Activated CD4-positive, alpha-beta memory T cell treated with anti-CD3 and anti-CD28 coated beads, Interleukin-2, amount 10 ng/mL, durations not matched to agents 7 days and 5 days (primary cell): ENCODE results near the gene USP5. TPM values are rescaled to one million over a fixed set of nuclear protein-coding genes. Genes with fewer than 3 reads are reported as not detected.
A peak's percentile ranks its signal among the peaks of the same experiment; 100 is the strongest.
"Not testable (repeated sequence)": the region's sequence is repeated elsewhere in the genome, so short reads cannot be mapped to it uniquely, and the experiment has no call there.

Source experiments
- CTCF ChIA-PET: fragments of 350-600 bp; sonication (Branson Sonifier 250); formaldehyde crosslinking; loops from one replicate; lab custom pipeline; 2021; ENCODE audit warnings: antibody characterized with exemption, inconsistent platforms; lab: Charles Lee
- POLR2A ChIA-PET: fragments of 350-600 bp; sonication (Branson Sonifier 250); formaldehyde crosslinking; loops from one replicate; lab custom pipeline; 2021; ENCODE audit warnings: antibody characterized with exemption; lab: Charles Lee
- DNase-seq: peaks from one replicate; pipeline ENCODE4 v3.0.0-alpha.2; 2020
- H3K27ac Mint-ChIP-seq: one replicate; pipeline ENCODE4 v1.8.0; 2021; ENCODE audit warnings: mild to moderate bottlenecking, mixed read lengths
- H3K27me3 Mint-ChIP-seq: one replicate; pipeline ENCODE4 v1.8.0; 2021; ENCODE audit warnings: mixed read lengths
- H3K36me3 Mint-ChIP-seq: one replicate; pipeline ENCODE4 v1.8.0; 2021; ENCODE audit warnings: low read depth, mixed read lengths
- H3K4me1 Mint-ChIP-seq: one replicate; pipeline ENCODE4 v1.8.0; 2021; ENCODE audit warnings: mixed read lengths
- H3K4me3 Mint-ChIP-seq: one replicate; pipeline ENCODE4 v1.8.0; 2021; ENCODE audit warnings: mild to moderate bottlenecking, mixed read lengths
- H3K9me3 Mint-ChIP-seq: one replicate; pipeline ENCODE4 v1.8.0; 2021; ENCODE audit warnings: mixed read lengths
- total RNA-seq, 2 experiments: library from RNA; stranded (reverse); gene quantifications; one replicate each; pipeline ENCODE4 v1.2.3, GENCODE V29; 2021

Gene USP5
- total RNA-seq, 2 experiments from 2014 or later = 91.4 to 109 TPM

GRCh38 chr12:6899427-6899826, 47.5 kb downstream of the USP5 start:
- Mint-ChIP-seq H3K27me3 (no peaks in the 10 kb centered on the region), H3K4me3 (no peak overlapping the region), H3K9me3 (no peaks in the 10 kb centered on the region), H3K4me1 (peaks cover 2% of the 10 kb centered on the region), H3K36me3 (no peaks in the 10 kb centered on the region), H3K27ac (no peak overlapping the region)
- no peak for DNase-seq
- POLR2A ChIA-PET = interaction anchor here (1.5 to 1.9 kb wide), 3 partner anchors 8 to 46 kb away, joined by 5 to 6 read pairs (median 6); partner anchors contain the start of gene ENO2
- CTCF ChIA-PET = interaction anchor here (0.8 kb wide), 1 partner anchor 8 kb away, joined by 6 read pairs; no protein-coding TSS in a partner anchor

- no peaks in the 10 kb centered on the region for H3K27me3 Mint-ChIP-seq
- H3K4me1 Mint-ChIP-seq = peaks cover 2% of the 10 kb centered on the region
- no peak for DNase-seq
- CTCF ChIA-PET = interaction anchor here (0.8 to 1.2 kb wide), 2 partner anchors 9 kb away, joined by 4 to 6 read pairs; no protein-coding TSS in a partner anchor
- H3K36me3 Mint-ChIP-seq = no peaks in the 10 kb centered on the region
- no peak overlapping the region for H3K27ac Mint-ChIP-seq
- POLR2A ChIA-PET = interaction anchor here (1.5 to 1.9 kb wide), 3 partner anchors 9 to 47 kb away, joined by 5 to 6 read pairs (median 6); partner anchors contain the start of gene ENO2
- no peak overlapping the region for H3K4me3 Mint-ChIP-seq
- H3K9me3 Mint-ChIP-seq = no peaks in the 10 kb centered on the region
These were observed 48.0 kb downstream of the USP5 start for GRCh38 chr12:6899837-6900519.

- Mint-ChIP-seq H3K36me3 (no peaks in the 10 kb centered on the region), H3K9me3 (no peaks in the 10 kb centered on the region), H3K4me3 (no peak overlapping the region), H3K27ac (no peak overlapping the region), H3K4me1 (peaks cover 2% of the 10 kb centered on the region), H3K27me3 (no peaks in the 10 kb centered on the region)
- ChIA-PET CTCF (interaction anchor here (0.8 to 3.5 kb wide), 3 partner anchors 11 to 29 kb away, joined by 3 to 17 read pairs (median 13); partner anchors contain the start of genes ENO2 and SPSB2), POLR2A (interaction anchor here (0.8 to 8.9 kb wide), 3 partner anchors 8 to 41 kb away, joined by 3 to 53 read pairs (median 6); partner anchors contain the start of genes C12orf57 and RNU7-1)
- no peak for DNase-seq
These were observed 50.5 kb downstream of the USP5 start for GRCh38 chr12:6902448-6902847.

DNA sequence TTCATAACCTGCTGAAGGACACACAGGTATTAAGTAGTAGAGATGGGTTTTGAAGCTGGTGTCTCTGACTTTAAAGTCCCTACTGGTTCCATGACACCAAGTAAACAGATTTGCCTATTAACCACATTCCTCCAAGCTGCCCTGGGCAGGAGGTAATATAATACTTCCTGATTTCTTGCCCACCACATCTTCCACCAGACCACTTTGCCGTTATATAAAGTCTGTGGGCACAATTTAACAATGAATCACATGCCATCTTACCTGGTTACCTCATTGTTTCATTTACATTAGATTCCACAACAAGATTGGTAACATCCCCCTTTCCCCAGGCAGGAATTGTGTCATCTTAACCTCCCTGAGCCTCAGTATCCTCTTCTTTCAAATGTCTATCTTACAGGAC, 51.8 kb downstream of the USP5 start:
- no peaks in the 10 kb centered on the region for H3K9me3 Mint-ChIP-seq
- no peaks in the 10 kb centered on the region for H3K36me3 Mint-ChIP-seq
- ChIA-PET CTCF (interaction anchor here (0.9 to 6.1 kb wide), 3 partner anchors 13 to 31 kb away, joined by 5 to 28 read pairs (median 17); partner anchors contain the start of gene SPSB2), POLR2A (interaction anchor here (5.8 to 8.9 kb wide), 2 partner anchors 12 to 31 kb away, joined by 40 to 53 read pairs; partner anchors contain the start of gene SPSB2)
- H3K27ac Mint-ChIP-seq = no peak overlapping the region
- H3K4me1 Mint-ChIP-seq = peaks cover 2% of the 10 kb centered on the region
- no peak overlapping the region for H3K4me3 Mint-ChIP-seq
- DNase-seq = no peak
- no peaks in the 10 kb centered on the region for H3K27me3 Mint-ChIP-seq

DNA sequence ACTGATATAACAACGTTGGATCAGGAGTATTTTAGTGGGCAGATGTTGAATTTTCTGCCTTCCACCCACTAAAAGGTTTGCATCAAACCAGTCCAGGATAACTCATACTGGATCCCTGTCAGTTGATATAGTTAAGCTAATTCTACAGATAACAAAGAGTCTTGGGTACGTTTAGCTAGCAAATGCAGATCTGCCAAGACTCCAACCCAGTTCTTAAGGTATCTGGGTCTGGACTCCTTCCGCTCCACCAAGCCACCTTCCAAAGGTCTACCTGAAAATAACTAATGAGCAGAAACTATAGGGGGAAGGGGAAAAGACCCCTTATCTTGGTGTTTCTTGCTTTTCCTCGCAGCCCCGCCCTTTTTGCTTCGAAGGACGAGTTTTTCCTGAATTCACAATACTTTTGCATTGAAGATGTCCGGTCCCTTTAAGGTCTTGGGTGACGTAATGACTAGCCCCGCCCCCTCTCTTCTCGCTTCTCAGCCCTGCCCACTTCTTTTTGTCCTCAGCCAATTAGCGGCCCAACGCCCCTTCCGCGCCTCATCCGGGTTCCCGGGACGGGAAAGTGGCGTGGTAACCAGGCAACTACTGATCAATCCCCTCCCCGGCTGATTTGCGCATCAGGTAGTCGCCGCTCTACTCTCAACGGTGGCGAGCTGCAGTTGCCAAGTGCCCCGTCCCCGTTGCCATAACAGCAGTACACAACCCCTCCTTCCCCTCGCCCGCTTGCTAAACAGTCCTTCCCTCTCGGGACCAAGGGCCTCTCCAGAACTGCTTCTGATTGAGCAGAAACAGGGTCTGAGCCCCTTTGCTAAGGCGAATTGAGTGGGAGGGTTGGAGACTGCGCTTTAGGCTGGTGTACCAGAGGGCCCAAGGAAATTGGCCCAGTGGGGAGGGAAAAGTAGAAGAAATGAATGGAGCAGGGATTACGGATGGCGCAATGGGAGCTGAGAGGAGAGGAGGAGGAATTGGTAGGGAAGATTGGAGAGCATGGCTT, 52.6 kb downstream of the USP5 start, which contains the start of gene LRRC23:
LRRC23 (plus strand) TSS at position 543 of the 997 bp plus-strand sequence. CDS start 812 bp downstream, outside the sequence.
- Mint-ChIP-seq H3K36me3 (no peaks in the 10 kb centered on the region), H3K27ac (no peak within 1 kb of the TSS), H3K9me3 (no peaks in the 10 kb centered on the region), H3K4me1 (peaks cover 2% of the 10 kb centered on the region), H3K4me3 (no peak within 1 kb of the TSS), H3K27me3 (no peaks in the 10 kb centered on the region)
- ChIA-PET CTCF (interaction anchor here (0.9 to 6.1 kb wide), 7 partner anchors 13 to 60 kb away, joined by 3 to 34 read pairs (median 5); partner anchors contain the start of gene SPSB2), POLR2A (interaction anchor here (0.8 to 8.9 kb wide), 13 partner anchors 9 to 206 kb away, joined by 3 to 53 read pairs (median 5); partner anchors contain the start of genes C12orf57, ENO2, RNU7-1 and SPSB2)
- peak; percentile 99 for DNase-seq

- no peak overlapping the region for H3K27ac Mint-ChIP-seq
- no peak overlapping the region for H3K4me3 Mint-ChIP-seq
- no peak for DNase-seq
- no peaks in the 10 kb centered on the region for H3K27me3 Mint-ChIP-seq
- POLR2A ChIA-PET = interaction anchor here (0.5 to 8.9 kb wide), 13 partner anchors 8 to 282 kb away, joined by 3 to 53 read pairs (median 5); partner anchors contain the start of genes C12orf57, ENO2, RNU7-1 and SPSB2
- H3K36me3 Mint-ChIP-seq = no peaks in the 10 kb centered on the region
- CTCF ChIA-PET = interaction anchor here (1.0 to 6.1 kb wide), 5 partner anchors 14 to 59 kb away, joined by 3 to 34 read pairs (median 5); no protein-coding TSS in a partner anchor
- H3K4me1 Mint-ChIP-seq = no peaks in the 10 kb centered on the region
- H3K9me3 Mint-ChIP-seq = no peaks in the 10 kb centered on the region
These were observed 53.6 kb downstream of the USP5 start for GRCh38 chr12:6905414-6906040.

- not testable (repeated sequence) for DNase-seq, H3K4me1 Mint-ChIP-seq, H3K36me3 Mint-ChIP-seq, H3K27me3 Mint-ChIP-seq, H3K9me3 Mint-ChIP-seq, H3K27ac Mint-ChIP-seq, H3K4me3 Mint-ChIP-seq
- POLR2A ChIA-PET = interaction anchor here (1.1 to 8.9 kb wide), 7 partner anchors 12 to 57 kb away, joined by 3 to 53 read pairs (median 7); partner anchors contain the start of genes C12orf57, CDCA3, RNU7-1 and SPSB2
- CTCF ChIA-PET = interaction anchor here (1.7 to 6.1 kb wide), 5 partner anchors 17 to 38 kb away, joined by 7 to 34 read pairs (median 11); partner anchors contain the start of gene SPSB2
These were observed 56.2 kb downstream of the USP5 start for GRCh38 chr12:6908141-6908540.

- peaks cover 17% of the 10 kb centered on the region for H3K4me1 Mint-ChIP-seq
- no peaks in the 10 kb centered on the region for H3K9me3 Mint-ChIP-seq
- POLR2A ChIA-PET = interaction anchor here (1.4 to 8.9 kb wide), 7 partner anchors 10 to 50 kb away, joined by 3 to 53 read pairs (median 5); partner anchors contain the start of genes C12orf57, RNU7-1 and SPSB2
- H3K27me3 Mint-ChIP-seq = no peaks in the 10 kb centered on the region
- CTCF ChIA-PET = interaction anchor here (0.6 to 6.1 kb wide), 6 partner anchors 16 to 41 kb away, joined by 3 to 34 read pairs (median 9); partner anchors contain the start of gene SPSB2
- H3K4me3 Mint-ChIP-seq = no peak overlapping the region
- H3K27ac Mint-ChIP-seq = no peak overlapping the region
- DNase-seq = no peak
- no peaks in the 10 kb centered on the region for H3K36me3 Mint-ChIP-seq
These were observed 57.6 kb downstream of the USP5 start for GRCh38 chr12:6909421-6910145.

DNA sequence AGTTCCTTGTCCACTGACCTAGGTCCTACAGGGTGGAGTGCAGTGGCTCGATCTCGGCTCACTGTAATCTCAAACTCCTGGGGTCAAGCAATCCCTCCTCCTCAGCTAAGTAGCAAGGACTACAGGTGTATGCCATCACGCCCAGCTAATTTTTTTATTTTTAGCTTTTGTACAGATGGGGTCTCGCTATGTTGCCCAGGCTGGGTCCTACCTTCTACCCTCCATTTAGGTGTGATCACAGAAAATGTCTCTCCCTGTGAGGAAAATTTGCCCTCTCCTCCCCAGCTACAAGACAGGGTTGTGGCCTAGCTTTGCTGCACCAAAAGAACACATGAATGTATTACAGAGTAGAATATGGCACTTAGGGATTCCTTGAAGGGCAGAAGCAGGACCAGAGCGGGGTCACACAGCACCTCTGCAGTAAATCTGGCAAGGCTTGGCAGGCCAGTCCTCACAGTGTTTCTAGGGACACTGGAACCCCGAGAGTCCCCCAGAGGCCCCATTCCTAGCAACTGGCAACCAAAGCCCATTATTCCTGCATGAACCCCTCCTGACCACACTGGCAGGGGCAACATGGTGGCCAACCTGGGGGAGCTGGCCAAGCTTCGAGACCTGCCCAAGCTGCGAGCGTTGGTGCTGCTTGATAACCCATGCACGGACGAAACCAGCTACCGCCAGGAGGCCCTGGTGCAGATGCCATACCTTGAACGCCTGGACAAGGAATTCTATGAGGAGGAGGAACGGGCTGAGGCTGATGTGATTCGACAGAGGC, 60.4 kb downstream of the USP5 start:
- Mint-ChIP-seq H3K4me3 (peak overlapping the region; percentile 90), H3K36me3 (peaks cover 24% of the 10 kb centered on the region), H3K27ac (no peak overlapping the region), H3K9me3 (no peaks in the 10 kb centered on the region), H3K27me3 (no peaks in the 10 kb centered on the region), H3K4me1 (peaks cover 40% of the 10 kb centered on the region)
- no peak for DNase-seq
- POLR2A ChIA-PET = interaction anchor here (0.7 to 2.5 kb wide), 7 partner anchors 7 to 61 kb away, joined by 3 to 9 read pairs (median 4); partner anchors contain the start of genes C12orf57, LRRC23, RNU7-1 and TPI1
- CTCF ChIA-PET = interaction anchor here (0.5 to 2.8 kb wide), 6 partner anchors 12 to 283 kb away, joined by 3 to 10 read pairs (median 4); no protein-coding TSS in a partner anchor
